22Rv1 (cell line): ENCODE data around the gene DOCK3.
A peak's percentile ranks its signal among the peaks of the same experiment; 100 is the strongest.

Experiments
- H3K27ac ChIP-seq: fragments of 450-650 bp; 2 replicates; pipeline ENCODE4 v1.5.1; 2017
- ZFX ChIP-seq: fragments of 450-650 bp; IDR thresholded peaks from 2 replicates; pipeline ENCODE4 v1.6.1; 2017; ENCODE audit warnings: antibody characterized with exemption, borderline replicate concordance
- TF ChIP-seq, protein P1 (sequence below): fragments of 450-650 bp; IDR thresholded peaks from 2 replicates; pipeline ENCODE4 v1.5.1; 2017; ENCODE audit warnings: mild to moderate bottlenecking

The DOCK3 gene

DNA sequence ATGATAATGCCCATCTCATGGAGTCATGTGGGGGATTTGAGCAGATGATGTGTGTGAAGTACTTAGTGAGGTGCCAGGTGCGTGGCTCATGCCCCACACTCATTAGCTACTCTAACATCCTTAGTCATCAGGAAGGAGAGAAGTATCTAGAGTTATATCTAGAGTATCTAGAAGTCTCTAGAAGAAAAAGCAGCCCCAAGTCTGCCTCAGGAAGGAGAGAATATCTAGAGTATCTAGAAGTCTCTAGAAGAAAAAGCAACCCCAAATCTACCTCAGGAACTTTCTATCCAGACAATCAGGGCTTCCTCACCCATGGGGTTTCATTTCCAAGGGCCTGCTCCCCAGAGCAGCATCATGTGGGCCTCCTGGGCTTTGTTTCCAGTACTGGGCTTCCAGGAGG lies 24.7 kb upstream of the DOCK3 start:
- TF ChIP-seq, protein P1, sequence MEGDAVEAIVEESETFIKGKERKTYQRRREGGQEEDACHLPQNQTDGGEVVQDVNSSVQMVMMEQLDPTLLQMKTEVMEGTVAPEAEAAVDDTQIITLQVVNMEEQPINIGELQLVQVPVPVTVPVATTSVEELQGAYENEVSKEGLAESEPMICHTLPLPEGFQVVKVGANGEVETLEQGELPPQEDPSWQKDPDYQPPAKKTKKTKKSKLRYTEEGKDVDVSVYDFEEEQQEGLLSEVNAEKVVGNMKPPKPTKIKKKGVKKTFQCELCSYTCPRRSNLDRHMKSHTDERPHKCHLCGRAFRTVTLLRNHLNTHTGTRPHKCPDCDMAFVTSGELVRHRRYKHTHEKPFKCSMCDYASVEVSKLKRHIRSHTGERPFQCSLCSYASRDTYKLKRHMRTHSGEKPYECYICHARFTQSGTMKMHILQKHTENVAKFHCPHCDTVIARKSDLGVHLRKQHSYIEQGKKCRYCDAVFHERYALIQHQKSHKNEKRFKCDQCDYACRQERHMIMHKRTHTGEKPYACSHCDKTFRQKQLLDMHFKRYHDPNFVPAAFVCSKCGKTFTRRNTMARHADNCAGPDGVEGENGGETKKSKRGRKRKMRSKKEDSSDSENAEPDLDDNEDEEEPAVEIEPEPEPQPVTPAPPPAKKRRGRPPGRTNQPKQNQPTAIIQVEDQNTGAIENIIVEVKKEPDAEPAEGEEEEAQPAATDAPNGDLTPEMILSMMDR, result no peak
- no peak for TF ChIP-seq ZFX

DNA sequence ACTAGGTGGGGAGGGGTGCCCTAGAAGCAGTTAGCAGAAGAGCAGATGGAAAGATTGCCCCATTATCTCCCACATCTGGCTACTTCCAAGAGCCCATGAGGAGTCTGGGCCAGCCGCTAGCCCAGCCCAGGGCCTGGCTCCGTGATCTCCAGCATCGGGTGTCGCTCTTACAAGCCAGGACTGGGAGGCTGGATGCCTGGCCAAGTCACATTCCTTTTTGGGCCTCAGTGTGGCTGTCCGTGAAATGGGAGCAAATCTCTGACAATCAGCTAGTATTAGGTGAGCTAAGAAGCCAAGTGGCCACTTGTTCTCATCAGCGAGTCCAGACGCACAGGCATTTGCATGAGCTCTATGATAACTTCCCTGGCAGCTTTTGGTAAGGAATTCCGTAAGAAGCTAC lies 23.3 kb upstream of the DOCK3 start:
- H3K27ac ChIP-seq, result no peak overlapping the region
- no peak for TF ChIP-seq ZFX
- TF ChIP-seq, protein P1, result no peak

More for the DNA sequence above, 24.7 kb upstream of the DOCK3 start:
- no peak overlapping the region for H3K27ac ChIP-seq

DNA sequence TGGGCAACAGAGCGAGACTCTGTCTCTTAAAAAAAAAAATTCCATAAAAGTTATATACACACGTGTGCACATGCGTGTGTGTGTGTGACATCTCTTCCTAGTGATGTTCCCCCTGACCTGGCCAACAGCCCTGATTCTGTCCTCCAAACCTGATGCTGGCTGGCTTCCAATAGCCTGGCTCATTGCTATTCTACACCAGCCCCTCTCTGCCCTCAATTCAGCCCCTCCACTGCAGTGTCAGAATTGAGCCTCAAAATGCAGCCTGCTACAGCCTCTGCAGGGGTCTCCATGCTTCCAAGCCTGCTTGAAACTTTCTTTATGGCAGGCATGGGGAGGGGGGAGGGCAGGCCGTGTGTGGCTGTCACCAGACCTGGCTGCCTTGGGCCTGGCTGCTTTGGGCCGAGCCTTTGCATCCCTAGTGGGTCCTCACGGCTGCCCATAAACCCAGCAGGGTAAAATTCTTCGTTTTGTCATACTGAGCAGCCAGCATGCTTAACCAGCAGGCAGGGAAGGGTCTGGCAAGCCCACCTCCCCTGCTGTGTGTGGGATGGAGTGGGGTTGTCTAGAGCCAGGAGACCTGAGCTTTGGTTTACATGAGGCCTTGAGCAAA lies 22.7 kb upstream of the DOCK3 start:
- TF ChIP-seq, protein P1, result no peak
- TF ChIP-seq ZFX, result no peak
- H3K27ac ChIP-seq, result no peak overlapping the region

DNA sequence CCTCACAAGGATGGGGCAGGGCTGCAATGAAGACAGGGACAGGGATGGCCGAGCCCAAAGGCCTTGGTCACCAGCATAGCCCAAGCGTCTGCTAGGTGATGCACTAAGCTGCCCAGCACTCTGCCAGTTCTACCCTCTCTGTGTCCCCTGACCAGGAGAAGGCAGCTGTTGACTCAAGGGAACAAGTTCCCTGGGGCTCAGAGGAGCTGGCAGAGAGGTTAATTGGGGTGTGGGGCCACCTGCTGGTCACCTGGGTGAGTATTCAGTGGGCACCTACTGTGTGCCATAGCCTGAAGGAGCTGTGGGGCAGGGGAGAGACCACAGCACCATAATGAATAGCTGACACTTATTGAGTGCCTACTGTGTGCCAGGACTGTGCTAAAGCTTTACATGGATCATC lies 22.0 kb upstream of the DOCK3 start:
- no peak for TF ChIP-seq ZFX
- TF ChIP-seq, protein P1, result peak; percentile 37; the same call in 1 of the 2 replicates
- no peak overlapping the region for H3K27ac ChIP-seq

DNA sequence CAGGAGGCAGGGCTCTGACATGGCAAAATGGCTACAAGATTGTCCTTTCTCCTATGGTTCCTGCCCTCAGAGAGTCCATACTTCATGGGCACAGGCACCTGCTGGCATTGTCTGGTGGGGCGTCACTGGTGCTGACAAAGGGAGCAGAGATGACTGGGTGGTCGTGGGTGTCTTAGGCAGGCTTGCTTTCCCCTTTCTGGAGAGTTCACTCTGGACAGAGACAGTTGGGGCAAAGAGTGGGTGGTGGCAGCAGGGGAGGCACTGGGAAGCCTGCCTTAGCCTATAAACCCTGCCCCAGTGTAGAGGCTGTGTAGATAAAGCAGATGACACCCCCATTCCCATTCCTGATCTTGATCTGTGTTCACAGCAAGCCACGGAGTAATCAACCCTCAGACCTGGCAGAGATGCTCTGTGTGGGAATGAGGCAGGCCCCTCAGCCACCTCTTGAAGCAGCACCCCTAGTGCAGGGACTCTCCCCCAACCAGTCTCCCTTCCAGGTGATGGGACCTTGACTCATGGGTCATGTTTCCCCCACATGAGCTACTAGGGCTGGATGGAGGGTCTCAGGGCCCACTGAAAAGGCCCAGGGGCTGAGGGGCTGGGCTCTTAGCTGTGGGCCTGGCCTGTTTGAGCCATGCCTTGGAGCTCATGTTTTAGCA lies 20.7 kb upstream of the DOCK3 start:
- TF ChIP-seq, protein P1, result no peak
- TF ChIP-seq ZFX, result no peak
- H3K27ac ChIP-seq, result no peak overlapping the region

DNA sequence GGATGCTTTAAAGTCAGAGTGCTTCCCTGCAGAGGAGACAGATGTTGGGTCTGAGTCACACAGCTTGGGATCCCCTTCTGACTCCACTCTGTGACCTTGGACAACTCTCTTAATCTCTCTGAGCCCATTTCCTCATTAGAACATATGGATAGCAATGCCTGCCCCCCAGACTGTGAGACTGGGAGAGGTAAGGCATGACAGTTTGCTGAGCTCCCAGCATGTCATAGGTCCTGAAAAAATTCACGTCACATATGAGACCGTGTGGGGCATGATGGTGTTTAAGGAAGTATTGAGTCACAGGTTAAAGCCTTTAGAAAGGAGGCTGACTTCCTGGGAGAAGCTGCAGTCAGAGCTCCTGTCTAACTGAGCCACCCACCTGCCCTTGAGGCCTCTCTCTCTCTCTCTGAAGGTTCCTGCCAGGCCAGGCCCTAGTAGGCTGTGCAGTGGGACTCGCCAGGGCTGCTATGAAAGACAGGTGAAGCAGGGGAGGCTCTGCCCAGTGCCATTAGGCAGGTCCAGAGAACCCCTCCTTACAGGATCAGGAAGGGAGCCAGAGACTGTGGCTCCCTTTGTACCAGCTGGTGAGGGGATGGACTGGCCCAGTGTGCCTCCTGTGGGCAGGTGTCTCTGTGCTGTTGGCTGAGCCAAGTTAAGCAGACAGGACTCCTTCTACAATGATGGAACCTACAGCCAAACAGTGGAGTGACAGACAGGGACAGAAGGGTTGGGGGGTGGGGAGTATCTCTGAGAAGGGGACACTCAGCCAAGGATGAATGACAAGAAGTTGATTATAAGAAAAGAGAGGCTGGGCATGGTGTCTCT lies 19.5 kb upstream of the DOCK3 start:
- no peak overlapping the region for H3K27ac ChIP-seq
- TF ChIP-seq, protein P1, result no peak
- TF ChIP-seq ZFX, result no peak
